HG02852 (cell line): ENCODE data around the gene CCNY.

Experiments used
- ATAC-seq: cut with Tn5 transposase; IDR thresholded peaks from one replicate; pipeline ENCODE4 v1.9.1; 2021; ENCODE audit warnings: mild to moderate bottlenecking, moderate library complexity; ENCODE audit not compliant: unreplicated experiment

The CCNY gene

DNA sequence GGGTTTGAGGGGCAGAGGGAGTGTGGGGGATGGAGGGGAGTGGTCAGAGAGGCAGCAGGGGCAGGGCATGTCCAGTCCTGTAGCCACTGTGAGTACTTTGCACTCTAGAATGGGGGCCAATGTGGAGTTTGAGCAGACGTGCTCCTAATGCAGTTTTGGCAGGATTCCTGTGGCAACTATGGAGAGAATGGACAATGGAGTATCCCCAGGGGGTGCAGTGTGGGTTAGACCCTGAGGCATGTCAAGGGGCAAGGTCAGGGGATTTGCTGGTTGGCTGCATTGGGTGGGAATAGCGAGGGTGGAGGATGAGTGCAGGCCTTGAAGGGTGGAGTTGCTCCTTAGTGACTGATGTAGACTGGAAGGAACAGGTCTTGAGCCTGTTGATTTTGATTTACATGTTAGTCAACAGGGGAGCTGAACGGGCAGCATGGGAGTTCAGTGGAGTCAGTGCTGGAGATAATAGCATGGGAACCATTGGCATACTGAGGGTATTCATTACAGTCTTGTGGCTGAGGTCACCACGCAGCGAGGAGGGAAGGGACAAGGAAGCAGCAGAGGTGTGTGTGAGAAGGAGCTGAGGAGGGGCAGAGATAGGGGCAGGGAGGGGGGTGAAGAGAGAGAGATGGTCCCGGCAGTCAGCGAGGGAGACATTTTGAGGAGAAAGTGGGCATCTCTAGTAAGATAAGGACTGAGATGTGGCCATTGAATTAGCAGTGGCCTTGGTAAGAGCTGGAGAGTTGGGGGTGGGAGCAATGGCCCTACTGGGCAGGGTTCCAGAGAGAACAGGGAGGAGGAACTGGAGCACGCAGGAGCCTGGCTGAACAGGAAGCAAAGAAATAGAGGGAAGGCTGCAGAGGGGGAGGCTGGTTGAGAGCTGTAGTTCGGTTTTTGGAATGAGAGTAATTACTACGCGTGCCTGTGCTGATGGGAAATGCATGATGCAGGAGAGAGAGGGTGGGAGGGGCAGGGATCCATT, 112.7 kb downstream of the CCNY start:
- no peak for ATAC-seq

GRCh38 chr10:35449944-35450343, 113.6 kb downstream of the CCNY start:
- ATAC-seq: no peak

DNA sequence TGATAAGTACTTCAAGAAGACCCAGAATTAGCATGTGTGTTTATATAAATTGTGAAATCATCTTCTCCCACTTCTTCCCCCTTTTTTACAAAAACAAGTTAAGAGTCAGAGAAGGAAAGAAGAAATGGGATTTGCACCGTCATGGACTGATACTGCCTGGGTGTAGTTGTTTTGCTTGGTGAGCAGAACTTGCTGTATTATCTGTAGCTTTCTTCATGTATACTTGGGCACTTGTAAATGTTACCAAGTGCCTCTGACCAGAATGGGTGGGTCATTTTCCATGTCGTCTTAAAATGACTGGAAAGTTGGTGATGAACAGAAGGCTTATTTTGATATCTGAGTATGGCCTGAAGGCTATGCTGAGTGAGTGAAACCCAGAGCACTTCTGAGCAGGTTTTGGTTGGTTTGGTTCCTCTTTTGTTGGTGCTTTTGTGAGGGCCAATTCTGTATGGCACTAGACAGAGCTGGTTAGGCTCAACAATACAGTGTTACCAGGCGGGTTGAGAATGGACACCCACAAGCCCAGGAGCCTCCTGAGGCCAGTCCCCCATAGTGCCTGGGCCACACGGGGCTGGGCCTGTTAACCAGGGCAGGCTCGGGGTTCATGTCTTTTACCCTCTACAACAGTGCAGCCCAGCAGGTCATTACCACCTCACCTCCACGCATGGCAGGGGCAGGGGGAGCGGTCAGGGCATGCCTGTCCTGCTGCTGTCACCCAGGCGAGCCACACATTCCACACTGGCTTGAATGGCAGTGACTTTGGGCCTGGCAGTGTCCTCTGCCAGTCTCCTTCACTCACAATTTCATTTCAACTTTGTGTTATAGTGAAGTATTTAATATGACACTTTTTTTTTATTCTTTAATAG, 115.1 kb downstream of the CCNY start:
- ATAC-seq: peak; percentile 96

DNA sequence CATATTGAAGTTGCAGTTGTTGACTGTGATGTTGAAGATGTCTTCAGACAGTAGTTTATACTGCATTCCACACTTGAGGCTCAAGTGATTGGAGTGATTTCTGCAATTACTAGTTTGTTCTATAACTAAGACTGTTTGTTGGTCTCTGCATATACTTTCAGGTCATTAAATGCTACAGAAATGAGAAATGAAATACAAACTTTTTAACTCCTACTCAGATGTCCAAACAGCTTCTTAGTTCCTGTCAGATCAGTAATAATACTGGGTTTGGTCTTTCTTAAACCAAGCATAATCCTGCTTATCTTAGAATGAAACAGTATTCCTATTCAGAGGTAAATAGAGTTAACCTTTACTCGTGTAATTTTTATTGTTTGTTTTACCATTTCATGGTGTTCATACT, 115.9 kb downstream of the CCNY start:
- ATAC-seq: peak; percentile 50

GRCh38 chr10:35452847-35453246, 116.5 kb downstream of the CCNY start:
- no peak for ATAC-seq

DNA sequence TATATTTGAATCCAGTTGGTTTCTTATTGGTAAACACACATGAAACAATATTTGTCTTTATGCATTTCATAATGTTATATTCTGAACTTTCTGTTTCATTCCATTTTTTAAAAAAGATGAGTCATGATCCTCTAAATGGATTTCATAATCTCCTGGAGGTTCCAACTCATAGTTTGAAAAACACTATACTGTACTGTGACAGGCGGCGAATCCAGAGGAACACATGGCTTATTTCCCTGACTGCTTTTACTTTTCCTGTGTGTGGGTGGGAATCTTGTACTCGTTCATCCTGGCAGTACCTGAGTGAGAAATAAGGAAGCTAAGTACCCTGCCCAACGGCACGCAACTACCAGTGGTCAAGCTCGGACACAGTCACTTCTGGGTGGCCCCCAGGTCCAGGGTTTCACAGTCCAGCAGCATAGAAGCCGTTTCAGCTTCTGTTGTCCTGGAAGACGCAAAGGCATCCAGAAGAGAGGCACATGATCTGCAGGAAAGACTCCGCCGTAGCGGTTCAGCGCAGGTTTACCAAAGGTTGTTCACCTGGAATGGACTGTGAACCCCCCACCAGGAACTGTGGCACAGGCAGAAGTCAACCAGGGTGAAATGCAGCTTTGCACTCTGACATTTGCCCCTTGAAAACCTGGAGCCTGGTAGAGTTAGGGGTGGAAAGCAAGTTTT, 117.7 kb downstream of the CCNY start:
- no peak for ATAC-seq

DNA sequence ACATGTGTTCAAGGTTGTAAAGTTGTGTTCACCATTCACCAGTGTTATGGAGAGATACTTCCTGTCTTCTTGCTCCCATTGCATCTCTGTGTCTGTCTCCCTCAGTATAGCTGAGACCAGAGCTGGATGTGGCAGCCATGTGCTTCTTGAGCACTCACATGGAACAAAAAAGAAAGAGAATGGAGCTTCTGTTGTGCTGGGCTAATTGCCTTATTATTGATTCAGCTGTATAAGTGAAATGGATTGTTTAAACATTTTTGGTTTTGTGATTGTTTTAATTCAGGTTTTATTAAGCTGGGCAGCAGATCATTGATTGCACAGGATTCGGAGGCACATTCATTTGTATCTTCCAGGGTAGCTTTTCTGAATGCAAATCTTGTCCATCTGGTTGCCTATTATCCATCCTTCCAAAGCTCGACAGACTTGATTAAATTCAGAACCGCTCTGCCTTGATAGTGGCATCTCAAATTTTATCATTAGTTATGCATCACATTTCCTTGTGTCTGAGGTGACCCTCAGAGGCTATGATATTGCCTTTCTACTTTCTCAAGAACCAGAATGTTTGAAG, 119.9 kb downstream of the CCNY start:
- no peak for ATAC-seq

- no peak for ATAC-seq
These were observed 120.5 kb downstream of the CCNY start for GRCh38 chr10:35456784-35457183.

GRCh38 chr10:35458500-35459448, 122.5 kb downstream of the CCNY start:
- ATAC-seq: no peak

- ATAC-seq: no peak
These were observed 123.1 kb downstream of the CCNY start for GRCh38 chr10:35459449-35459847.

GRCh38 chr10:35460852-35461460, 124.6 kb downstream of the CCNY start:
- ATAC-seq: no peak

- ATAC-seq: peak; percentile 88
These were observed 126.2 kb downstream of the CCNY start for GRCh38 chr10:35462491-35462934.

DNA sequence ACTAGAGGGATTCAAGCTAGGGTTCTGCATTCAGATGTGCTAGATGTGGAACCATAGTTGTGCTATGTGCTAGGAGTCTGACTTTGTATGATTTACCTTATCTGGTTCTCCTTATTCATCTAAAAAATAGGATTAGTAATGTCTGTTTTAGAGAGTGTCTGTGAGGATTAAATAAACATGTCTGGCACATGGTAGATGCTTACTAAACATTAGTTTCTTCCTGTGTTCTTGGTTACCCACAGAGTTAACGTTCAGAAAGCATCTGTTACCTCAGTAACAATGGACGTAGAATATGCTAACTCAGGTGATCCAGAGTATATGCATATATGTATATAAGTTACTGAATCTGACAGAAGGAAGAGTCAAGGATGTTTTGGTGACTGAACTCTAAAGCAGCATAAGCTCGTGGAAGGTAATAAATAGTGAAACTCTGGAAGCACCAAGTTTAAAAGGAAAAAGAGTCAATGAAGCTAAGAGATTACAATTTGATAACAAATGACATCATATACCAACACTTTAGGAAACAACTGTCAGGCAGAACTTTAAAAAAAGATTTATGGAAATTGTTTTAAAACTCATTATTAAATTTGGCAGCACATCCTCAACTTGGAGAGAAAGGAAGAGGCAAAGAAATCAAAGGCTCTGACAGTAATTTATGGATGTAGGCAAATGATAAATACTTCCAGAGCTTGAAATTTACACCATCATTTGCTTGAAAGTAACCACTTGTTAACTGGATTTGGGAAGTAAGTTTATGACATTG, 127.0 kb downstream of the CCNY start:
- ATAC-seq: no peak

GRCh38 chr10:35463878-35464277, 127.6 kb downstream of the CCNY start:
- no peak for ATAC-seq

DNA sequence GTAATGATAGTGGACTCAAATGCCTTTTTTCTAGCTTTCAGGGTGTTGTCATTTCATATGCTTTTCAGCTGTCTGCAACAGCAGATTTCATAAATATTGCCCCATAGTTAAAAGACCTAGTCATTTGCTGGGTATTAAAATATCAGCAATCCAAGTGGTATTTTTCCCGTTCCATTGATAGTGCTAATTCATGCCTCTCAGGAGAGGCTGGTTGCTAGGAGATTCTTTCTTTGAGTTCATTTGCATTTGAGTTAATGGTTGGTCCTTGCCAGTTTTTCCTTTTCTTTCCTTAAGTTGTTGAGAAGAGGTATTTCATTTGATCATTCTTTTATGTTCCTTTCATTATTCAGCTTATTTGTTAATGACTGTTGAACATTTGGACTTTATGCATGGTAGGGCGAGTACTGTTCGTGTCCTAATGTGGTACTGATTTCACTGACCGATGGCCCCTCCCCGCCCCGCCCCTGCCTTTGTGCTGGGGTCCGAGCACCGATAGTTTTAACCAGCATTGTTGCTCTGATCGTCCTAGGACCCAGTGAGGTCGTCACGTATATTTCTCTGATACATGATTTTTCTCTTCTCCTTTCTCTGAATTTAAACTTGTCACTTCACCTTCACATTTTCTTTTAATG, 128.6 kb downstream of the CCNY start:
- ATAC-seq: no peak

- ATAC-seq: no peak
These were observed 129.4 kb downstream of the CCNY start for GRCh38 chr10:35465673-35466072.

- no peak for ATAC-seq
These were observed 129.9 kb downstream of the CCNY start for GRCh38 chr10:35466170-35466569.

DNA sequence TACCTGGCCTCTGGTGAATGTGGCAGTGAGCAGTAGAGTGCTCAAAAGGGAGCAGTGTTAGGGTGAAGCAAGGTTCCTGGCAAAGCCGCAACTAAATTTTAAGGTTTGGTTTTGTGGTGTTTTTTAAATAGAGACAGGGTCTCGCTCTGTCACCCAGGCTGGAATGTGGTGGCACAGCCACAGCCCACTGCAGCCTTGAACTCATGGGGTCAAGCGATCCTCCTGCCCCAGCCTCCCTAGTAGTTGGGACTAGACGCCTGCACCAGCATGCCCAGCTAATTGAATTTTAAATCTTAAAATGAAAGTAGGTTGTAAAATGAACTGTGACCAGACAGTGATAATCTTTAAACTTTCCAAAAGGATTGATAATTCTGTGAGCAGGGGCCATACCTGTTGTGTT, 130.4 kb downstream of the CCNY start:
- ATAC-seq: no peak
